Liver (tissue), 9 donors: ENCODE results near the gene NUDT13. TPM values are rescaled to one million over a fixed set of nuclear protein-coding genes. Genes with fewer than 3 reads are reported as not detected.

Source experiments
- DNase-seq: peaks from one replicate; pipeline ENCODE4 v3.0.0-alpha.2; 2017; ENCODE audit warnings: low spot score
- H3K27ac ChIP-seq, 2 donors: one replicate each; pipeline ENCODE4 v1.7.0; 2013; ENCODE audit warnings: inconsistent platforms in 2 of 2, low read length in 2 of 2, control low read depth in 1 of 2, low read depth in 1 of 2, mild to moderate bottlenecking in 1 of 2
- H3K27me3 ChIP-seq, 4 donors: one replicate each; pipeline versions ENCODE4 v1.6.1 to v1.7.0; 2013; ENCODE audit warnings: low read length in 3 of 4, inconsistent platforms in 1 of 4, mild to moderate bottlenecking in 1 of 4, moderate library complexity in 1 of 4; ENCODE audit not compliant: control insufficient read depth in 4 of 4, insufficient read depth in 4 of 4
- H3K36me3 ChIP-seq, 4 donors: one replicate each; pipeline versions ENCODE4 v1.6.1 to v1.7.0; 2013; ENCODE audit warnings: low read length in 3 of 4, mild to moderate bottlenecking in 3 of 4, low read depth in 1 of 4, moderate library complexity in 1 of 4; ENCODE audit not compliant: control insufficient read depth in 4 of 4, insufficient read depth in 3 of 4
- H3K4me1 ChIP-seq, 4 donors: one replicate each; pipeline versions ENCODE4 v1.6.1 to v1.7.0; 2013; ENCODE audit warnings: low read length in 3 of 4, mild to moderate bottlenecking in 3 of 4, moderate library complexity in 1 of 4; ENCODE audit not compliant: control insufficient read depth in 4 of 4, insufficient read depth in 4 of 4
- H3K4me3 ChIP-seq, 3 donors: one replicate each; pipeline versions ENCODE4 v1.6.1 to v1.7.0; 2013; ENCODE audit warnings: low read length in 3 of 3, control low read depth in 1 of 3, low read depth in 1 of 3, mild to moderate bottlenecking in 1 of 3
- H3K9ac ChIP-seq, 2 donors: one replicate each; pipeline ENCODE4 v1.7.0; 2013; ENCODE audit warnings: low read length in 2 of 2, mild to moderate bottlenecking in 2 of 2, moderate library complexity in 2 of 2, control low read depth in 1 of 2, low read depth in 1 of 2
- H3K9me3 ChIP-seq, 4 donors: one replicate each; pipeline versions ENCODE4 v1.6.1 to v1.7.0; 2013; ENCODE audit warnings: low read length in 3 of 4; ENCODE audit not compliant: control insufficient read depth in 4 of 4
- EGR1 ChIP-seq, 2 donors: IDR thresholded peaks; 2 replicates each; pipeline ENCODE4 v1.6.1; 2016 to 2018; ENCODE audit warnings: antibody characterized with exemption in 2 of 2, low read depth in 2 of 2
- FOXA1 ChIP-seq: IDR thresholded peaks from 2 replicates; pipeline ENCODE4 v1.6.1; 2016; ENCODE audit warnings: antibody characterized with exemption
- FOXA2 ChIP-seq: IDR thresholded peaks from 2 replicates; pipeline ENCODE4 v1.6.1; 2016; ENCODE audit warnings: antibody characterized with exemption
- GABPA ChIP-seq, 2 donors: IDR thresholded peaks in 1 of 2; conservative IDR thresholded peaks in 1 of 2; 2 replicates each; pipeline ENCODE4 v1.6.1; 2016; ENCODE audit warnings: antibody characterized with exemption in 2 of 2, mild to moderate bottlenecking in 1 of 2, moderate library complexity in 1 of 2
- HNF4A ChIP-seq, 2 donors: conservative IDR thresholded peaks; 2 replicates each; pipeline ENCODE4 v1.6.1; 2016; ENCODE audit warnings: antibody characterized with exemption in 2 of 2, mild to moderate bottlenecking in 2 of 2
- HNF4G ChIP-seq: IDR thresholded peaks from 2 replicates; pipeline ENCODE4 v1.6.1; 2016; ENCODE audit warnings: antibody characterized with exemption
- JUND ChIP-seq, 2 donors: IDR thresholded peaks; 2 replicates each; pipeline ENCODE4 v1.6.1; 2016; ENCODE audit warnings: antibody characterized with exemption in 2 of 2
- NR2F2 ChIP-seq: IDR thresholded peaks from 2 replicates; pipeline ENCODE4 v1.6.1; 2016; ENCODE audit warnings: antibody characterized with exemption
- RAD21 ChIP-seq, 2 donors: IDR thresholded peaks; 2 replicates each; pipeline ENCODE4 v1.6.1; 2016; ENCODE audit warnings: antibody characterized with exemption in 2 of 2, mild to moderate bottlenecking in 2 of 2
- RXRA ChIP-seq, 2 donors: IDR thresholded peaks; 2 replicates each; pipeline ENCODE4 v1.6.1; 2017 to 2018; ENCODE audit warnings: antibody characterized with exemption in 2 of 2, mild to moderate bottlenecking in 1 of 2
- SP1 ChIP-seq: IDR thresholded peaks from 2 replicates; pipeline ENCODE4 v1.6.1; 2018; ENCODE audit warnings: antibody characterized with exemption, mild to moderate bottlenecking
- TAF1 ChIP-seq: conservative IDR thresholded peaks from 2 replicates; pipeline ENCODE4 v1.6.1; 2016; ENCODE audit warnings: antibody characterized with exemption, mild to moderate bottlenecking
- YY1 ChIP-seq: IDR thresholded peaks from 2 replicates; pipeline ENCODE4 v1.6.1; 2016; ENCODE audit warnings: antibody characterized with exemption, mild to moderate bottlenecking
- WGBS: extraction: QIAGEN DNeasy Blood & Tissue Kit; methylation state at CpG from one replicate; pipeline ENCODE4 v1.1.7; 2013; 5-methylcytosine and 5-hydroxymethylcytosine counted together
- polyA plus RNA-seq, 2 donors: library from polyadenylated mRNA; stranded (reverse) in 1 of 2; unstranded in 1 of 2; fragments of 200-250 nt in 1 of 2; fragments of >200 nt in 1 of 2; fragmentation: Nextera tagmentation in 1 of 2; extraction: Ambion mirVana in 1 of 2; gene quantifications; one replicate each; pipeline versions ENCODE4 v1.2.1 to v1.2.3, GENCODE V29; 2013 to 2015
- total RNA-seq, 2 donors: library from RNA; depleted of rRNA; stranded (reverse); fragments of >200 nt; gene quantifications; one replicate each; pipeline ENCODE4 v1.2.3, GENCODE V29; 2014
- TF ChIP-seq, protein P1 (sequence below): IDR thresholded peaks from 2 replicates; pipeline ENCODE4 v1.6.1; 2016; ENCODE audit warnings: antibody characterized with exemption
- TF ChIP-seq, protein P2 (sequence below): IDR thresholded peaks from 2 replicates; pipeline ENCODE4 v1.6.1; 2016; ENCODE audit warnings: antibody characterized with exemption
- TF ChIP-seq, protein P3 (sequence below): fragments of 150-350 bp; IDR thresholded peaks from 2 replicates; pipeline ENCODE4 v1.5.1; 2017; ENCODE audit warnings: improper control_type of control experiment, low read depth, low read length; ENCODE audit not compliant: missing input control
- TF ChIP-seq, protein P4 (sequence below): IDR thresholded peaks from 2 replicates; pipeline ENCODE4 v1.6.1; 2016; ENCODE audit warnings: antibody characterized with exemption
- TF ChIP-seq, protein P5 (sequence below): IDR thresholded peaks from 2 replicates; pipeline ENCODE4 v1.6.1; 2016; ENCODE audit warnings: antibody characterized with exemption, mild to moderate bottlenecking
- donor health status: healthy.
- donor health status: healthy.
- donor health status: healthy.
- donor health status: healthy.
- donor health status: healthy.

NUDT13 gene
- total RNA-seq (1 to 10 TPM; 1.4 to 4.0 TPM), polyA plus RNA-seq (1 to 10 TPM in 1 of 2 donors, under 1 TPM in 1; 0.60 to 3.5 TPM)

DNA sequence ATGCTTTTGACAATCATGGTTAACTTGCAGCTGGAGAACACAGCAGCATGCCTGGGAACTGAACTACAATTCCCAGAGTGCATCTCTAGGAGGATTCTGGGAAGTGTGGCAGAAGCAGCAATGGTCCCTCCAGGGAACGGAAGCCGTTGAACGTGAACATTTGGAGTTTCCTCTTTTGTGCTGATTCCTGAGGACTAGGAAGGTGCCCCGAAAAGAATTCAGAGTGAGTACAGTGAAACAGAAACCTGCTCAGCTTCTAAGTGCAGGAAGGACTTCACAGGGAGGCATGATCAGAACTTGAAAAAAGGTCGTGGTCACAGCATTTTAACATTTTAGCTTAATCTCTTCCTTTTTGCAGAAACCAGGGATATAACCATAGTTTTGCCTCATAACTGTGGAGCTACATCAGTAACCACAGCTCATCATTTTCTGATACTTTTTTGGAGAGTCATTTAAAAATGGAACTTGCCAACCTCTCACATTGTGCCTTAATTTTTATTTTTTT is at the start of gene NUDT13:
TSS of gene NUDT13 (plus strand) at position 111 of the 505 bp plus-strand sequence. CDS start 3,911 bp downstream, outside the sequence.
- Histone ChIP-seq H3K27me3 (no peaks in the 10 kb centered on the region), H3K4me3 (peak within 1 kb of the TSS; percentile 56 to 74 (median 73)), H3K27ac (peak within 1 kb of the TSS; percentile 95), H3K9me3 (no peaks in the 10 kb centered on the region), H3K4me1 (peaks cover 0 to 6% (median under 1%) of the 10 kb centered on the region in 4 donors), H3K9ac (peak within 1 kb of the TSS; percentile 95 to 96), H3K36me3 (no peaks in the 10 kb centered on the region)
- peak; percentile 90 for TF ChIP-seq TAF1
- TF ChIP-seq, protein P1, sequence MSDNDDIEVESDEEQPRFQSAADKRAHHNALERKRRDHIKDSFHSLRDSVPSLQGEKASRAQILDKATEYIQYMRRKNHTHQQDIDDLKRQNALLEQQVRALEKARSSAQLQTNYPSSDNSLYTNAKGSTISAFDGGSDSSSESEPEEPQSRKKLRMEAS, result peak; percentile 50
- no peak for TF ChIP-seq EGR1 (IDR thresholded peaks at IDR 0.05; ENCODE audit: low read depth in 2 of 2)
- TF ChIP-seq FOXA2, result no peak
- TF ChIP-seq HNF4G, result no peak
- TF ChIP-seq, protein P2, sequence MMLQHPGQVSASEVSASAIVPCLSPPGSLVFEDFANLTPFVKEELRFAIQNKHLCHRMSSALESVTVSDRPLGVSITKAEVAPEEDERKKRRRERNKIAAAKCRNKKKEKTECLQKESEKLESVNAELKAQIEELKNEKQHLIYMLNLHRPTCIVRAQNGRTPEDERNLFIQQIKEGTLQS, result no peak
- TF ChIP-seq, protein P3, sequence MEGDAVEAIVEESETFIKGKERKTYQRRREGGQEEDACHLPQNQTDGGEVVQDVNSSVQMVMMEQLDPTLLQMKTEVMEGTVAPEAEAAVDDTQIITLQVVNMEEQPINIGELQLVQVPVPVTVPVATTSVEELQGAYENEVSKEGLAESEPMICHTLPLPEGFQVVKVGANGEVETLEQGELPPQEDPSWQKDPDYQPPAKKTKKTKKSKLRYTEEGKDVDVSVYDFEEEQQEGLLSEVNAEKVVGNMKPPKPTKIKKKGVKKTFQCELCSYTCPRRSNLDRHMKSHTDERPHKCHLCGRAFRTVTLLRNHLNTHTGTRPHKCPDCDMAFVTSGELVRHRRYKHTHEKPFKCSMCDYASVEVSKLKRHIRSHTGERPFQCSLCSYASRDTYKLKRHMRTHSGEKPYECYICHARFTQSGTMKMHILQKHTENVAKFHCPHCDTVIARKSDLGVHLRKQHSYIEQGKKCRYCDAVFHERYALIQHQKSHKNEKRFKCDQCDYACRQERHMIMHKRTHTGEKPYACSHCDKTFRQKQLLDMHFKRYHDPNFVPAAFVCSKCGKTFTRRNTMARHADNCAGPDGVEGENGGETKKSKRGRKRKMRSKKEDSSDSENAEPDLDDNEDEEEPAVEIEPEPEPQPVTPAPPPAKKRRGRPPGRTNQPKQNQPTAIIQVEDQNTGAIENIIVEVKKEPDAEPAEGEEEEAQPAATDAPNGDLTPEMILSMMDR, result no peak
- peak; percentile 65 to 89 for TF ChIP-seq GABPA (IDR thresholded peaks at IDR 0.05 in 1 of 2, conservative IDR thresholded peaks at IDR 0.05 in 1 of 2)
- TF ChIP-seq, protein P4, sequence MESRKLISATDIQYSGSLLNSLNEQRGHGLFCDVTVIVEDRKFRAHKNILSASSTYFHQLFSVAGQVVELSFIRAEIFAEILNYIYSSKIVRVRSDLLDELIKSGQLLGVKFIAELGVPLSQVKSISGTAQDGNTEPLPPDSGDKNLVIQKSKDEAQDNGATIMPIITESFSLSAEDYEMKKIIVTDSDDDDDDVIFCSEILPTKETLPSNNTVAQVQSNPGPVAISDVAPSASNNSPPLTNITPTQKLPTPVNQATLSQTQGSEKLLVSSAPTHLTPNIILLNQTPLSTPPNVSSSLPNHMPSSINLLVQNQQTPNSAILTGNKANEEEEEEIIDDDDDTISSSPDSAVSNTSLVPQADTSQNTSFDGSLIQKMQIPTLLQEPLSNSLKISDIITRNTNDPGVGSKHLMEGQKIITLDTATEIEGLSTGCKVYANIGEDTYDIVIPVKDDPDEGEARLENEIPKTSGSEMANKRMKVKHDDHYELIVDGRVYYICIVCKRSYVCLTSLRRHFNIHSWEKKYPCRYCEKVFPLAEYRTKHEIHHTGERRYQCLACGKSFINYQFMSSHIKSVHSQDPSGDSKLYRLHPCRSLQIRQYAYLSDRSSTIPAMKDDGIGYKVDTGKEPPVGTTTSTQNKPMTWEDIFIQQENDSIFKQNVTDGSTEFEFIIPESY, result peak; percentile 75
- TF ChIP-seq RAD21 (IDR thresholded peaks at IDR 0.05), result peak; percentile 28 to 49
- peak; percentile 96 for TF ChIP-seq YY1
- no peak for TF ChIP-seq JUND (IDR thresholded peaks at IDR 0.05)
- TF ChIP-seq, protein P5, sequence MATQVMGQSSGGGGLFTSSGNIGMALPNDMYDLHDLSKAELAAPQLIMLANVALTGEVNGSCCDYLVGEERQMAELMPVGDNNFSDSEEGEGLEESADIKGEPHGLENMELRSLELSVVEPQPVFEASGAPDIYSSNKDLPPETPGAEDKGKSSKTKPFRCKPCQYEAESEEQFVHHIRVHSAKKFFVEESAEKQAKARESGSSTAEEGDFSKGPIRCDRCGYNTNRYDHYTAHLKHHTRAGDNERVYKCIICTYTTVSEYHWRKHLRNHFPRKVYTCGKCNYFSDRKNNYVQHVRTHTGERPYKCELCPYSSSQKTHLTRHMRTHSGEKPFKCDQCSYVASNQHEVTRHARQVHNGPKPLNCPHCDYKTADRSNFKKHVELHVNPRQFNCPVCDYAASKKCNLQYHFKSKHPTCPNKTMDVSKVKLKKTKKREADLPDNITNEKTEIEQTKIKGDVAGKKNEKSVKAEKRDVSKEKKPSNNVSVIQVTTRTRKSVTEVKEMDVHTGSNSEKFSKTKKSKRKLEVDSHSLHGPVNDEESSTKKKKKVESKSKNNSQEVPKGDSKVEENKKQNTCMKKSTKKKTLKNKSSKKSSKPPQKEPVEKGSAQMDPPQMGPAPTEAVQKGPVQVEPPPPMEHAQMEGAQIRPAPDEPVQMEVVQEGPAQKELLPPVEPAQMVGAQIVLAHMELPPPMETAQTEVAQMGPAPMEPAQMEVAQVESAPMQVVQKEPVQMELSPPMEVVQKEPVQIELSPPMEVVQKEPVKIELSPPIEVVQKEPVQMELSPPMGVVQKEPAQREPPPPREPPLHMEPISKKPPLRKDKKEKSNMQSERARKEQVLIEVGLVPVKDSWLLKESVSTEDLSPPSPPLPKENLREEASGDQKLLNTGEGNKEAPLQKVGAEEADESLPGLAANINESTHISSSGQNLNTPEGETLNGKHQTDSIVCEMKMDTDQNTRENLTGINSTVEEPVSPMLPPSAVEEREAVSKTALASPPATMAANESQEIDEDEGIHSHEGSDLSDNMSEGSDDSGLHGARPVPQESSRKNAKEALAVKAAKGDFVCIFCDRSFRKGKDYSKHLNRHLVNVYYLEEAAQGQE, result peak; percentile 79
- TF ChIP-seq NR2F2, result no peak
- peak; percentile 60 for TF ChIP-seq SP1
- peak in 1 of 2 donors; percentile 36 for TF ChIP-seq RXRA (IDR thresholded peaks at IDR 0.05)
- peak; percentile 9 for TF ChIP-seq FOXA1
- TF ChIP-seq HNF4A (conservative IDR thresholded peaks at IDR 0.05), result peak in 1 of 2 donors; percentile 29
- peak; percentile 61 for DNase-seq
- WGBS, result 1% methylated on average over 5 of the region's 5 CpGs
